Gastrocnemius medialis (tissue), 4 donors: ENCODE results near the gene EML3.
"Not testable (repeated sequence)": the region's sequence is repeated elsewhere in the genome, so short reads cannot be mapped to it uniquely, and the experiment has no call there.

ENCODE experiments used
- CTCF ChIP-seq, 5 experiments: fragments of 450-650 bp in 3 of 5; fragments of 200-600 bp in 2 of 5; sonication (generic) in 2 of 5; IDR thresholded peaks in 4 of 5; conservative IDR thresholded peaks in 1 of 5; 1 replicate in 4 of 5; 2 replicates in 1 of 5; pipeline ENCODE4 v1.5.1; 2016 to 2019; ENCODE audit warnings: antibody characterized with exemption in 5 of 5, mild to moderate bottlenecking in 3 of 5, moderate library complexity in 3 of 5
- POLR2A ChIP-seq, 2 donors: fragments of 450-650 bp; IDR thresholded peaks; one replicate each; pipeline ENCODE4 v1.6.1; 2017; ENCODE audit warnings: antibody characterized with exemption in 2 of 2, mild to moderate bottlenecking in 2 of 2, moderate library complexity in 2 of 2

GRCh38 chr11:62585356-62585755, 27.2 kb downstream of the EML3 start:
- not testable (repeated sequence) for TF ChIP-seq POLR2A (IDR thresholded peaks at IDR 0.05); CTCF (IDR thresholded peaks at IDR 0.05 in 4 of 5, conservative IDR thresholded peaks at IDR 0.05 in 1 of 5)
